ENCODE results near the gene PTGER2.

Gene PTGER2

GRCh38 chr14:52307376-52307775 is 6.7 kb upstream of the PTGER2 start:
- no peak for FAIRE-seq

GRCh38 chr14:52307905-52308304 is 6.2 kb upstream of the PTGER2 start:
- FAIRE-seq: no peak

- FAIRE-seq: no peak
Observed at GRCh38 chr14:52310541-52310940, 3.6 kb upstream of the PTGER2 start.

- no peak for FAIRE-seq
Observed at GRCh38 chr14:52312931-52313355, 1.2 kb upstream of the PTGER2 start.

- no peak for FAIRE-seq
Observed at GRCh38 chr14:52313462-52313861, 650 bp upstream of the PTGER2 start.

- FAIRE-seq: no peak
Observed at GRCh38 chr14:52314595-52315354, 663 bp downstream of the PTGER2 start.

GRCh38 chr14:52315355-52315718 is 1.2 kb downstream of the PTGER2 start:
- FAIRE-seq: no peak

- FAIRE-seq: no peak
Observed at GRCh38 chr14:52318062-52318461, 4.0 kb downstream of the PTGER2 start.

GRCh38 chr14:52318826-52319645 is 4.9 kb downstream of the PTGER2 start:
- FAIRE-seq: no peak

- FAIRE-seq: no peak
Observed at GRCh38 chr14:52319919-52320318, 5.8 kb downstream of the PTGER2 start.

GRCh38 chr14:52325126-52325525 is 11.0 kb downstream of the PTGER2 start:
- FAIRE-seq: no peak

GRCh38 chr14:52325630-52326029 is 11.5 kb downstream of the PTGER2 start:
- FAIRE-seq: no peak

GRCh38 chr14:52327374-52328226 is 13.5 kb downstream of the PTGER2 start:
- FAIRE-seq: no peak

- no peak for FAIRE-seq
Observed at GRCh38 chr14:52328276-52328675, 14.2 kb downstream of the PTGER2 start.

- no peak for FAIRE-seq
Observed at GRCh38 chr14:52329678-52330369, 15.7 kb downstream of the PTGER2 start.

- no peak for FAIRE-seq
Observed at GRCh38 chr14:52332269-52332668, 18.2 kb downstream of the PTGER2 start.

GRCh38 chr14:52333108-52333507 is 19.0 kb downstream of the PTGER2 start:
- FAIRE-seq: no peak

- FAIRE-seq: no peak
Observed at GRCh38 chr14:52333823-52334657, 19.9 kb downstream of the PTGER2 start.

- FAIRE-seq: no peak
Observed at GRCh38 chr14:52336241-52336640, 22.1 kb downstream of the PTGER2 start.

- FAIRE-seq: no peak
Observed at GRCh38 chr14:52338051-52338681, 24.1 kb downstream of the PTGER2 start.

- no peak for FAIRE-seq
Observed at GRCh38 chr14:52339262-52339661, 25.1 kb downstream of the PTGER2 start.

All from TTC549 (cell line).